Gastroesophageal sphincter (tissue), 4 donors: ENCODE results near the gene BTLA. TPM values are rescaled to one million over a fixed set of nuclear protein-coding genes. Genes with fewer than 3 reads are reported as not detected.

Experiments used
- ATAC-seq: fragments of 150-250 bp; one replicate; pipeline ENCODE4 v1.9.1; 2016; ENCODE audit warnings: mild to moderate bottlenecking, moderate library complexity
- H3K27ac ChIP-seq, 4 donors: fragments of 200-600 bp; sonication (generic) in 3 of 4; 1 replicate in 3 of 4; 2 replicates in 1 of 4; pipeline ENCODE4 v1.5.1; 2016 to 2019
- H3K27me3 ChIP-seq: fragments of 200-600 bp; sonication (generic); one replicate; pipeline ENCODE4 v1.5.1; 2019
- H3K36me3 ChIP-seq, 2 donors: fragments of 200-600 bp; sonication (generic); one replicate each; pipeline ENCODE4 v1.5.1; 2019; ENCODE audit warnings: control low read depth in 1 of 2
- H3K4me1 ChIP-seq, 3 donors: fragments of 200-600 bp; sonication (generic); 1 replicate in 2 of 3; 2 replicates in 1 of 3; pipeline ENCODE4 v1.5.1; 2016 to 2019; ENCODE audit warnings: control low read depth in 2 of 3
- H3K4me3 ChIP-seq, 2 donors: fragments of 200-600 bp; sonication (generic); one replicate each; pipeline ENCODE4 v1.5.1; 2019; ENCODE audit warnings: mild to moderate bottlenecking in 1 of 2, moderate library complexity in 1 of 2
- H3K9me3 ChIP-seq, 3 donors: fragments of 200-600 bp; sonication (generic); one replicate each; pipeline ENCODE4 v1.5.1; 2017 to 2019; ENCODE audit warnings: control low read depth in 2 of 3
- EP300 ChIP-seq: sonication (generic); formaldehyde crosslinking; IDR thresholded peaks from one replicate; pipeline ENCODE4 v1.6.1; 2017; ENCODE audit warnings: antibody characterized with exemption, mild to moderate bottlenecking
- POLR2A ChIP-seq, 2 donors: fragments of 450-650 bp; IDR thresholded peaks; one replicate each; pipeline ENCODE4 v1.6.1; 2017; ENCODE audit warnings: antibody characterized with exemption in 2 of 2, mild to moderate bottlenecking in 2 of 2, moderate library complexity in 1 of 2
- POLR2AphosphoS5 ChIP-seq: sonication (generic); formaldehyde crosslinking; IDR thresholded peaks from one replicate; pipeline ENCODE4 v1.6.1; 2017; ENCODE audit warnings: antibody characterized with exemption
- WGBS, 2 donors: methylation state at CpG; one replicate each; pipeline ENCODE4 v1.1.5; 2018; ENCODE audit warnings: low coverage in 1 of 2; 5-methylcytosine and 5-hydroxymethylcytosine counted together
- total RNA-seq, 4 donors: library from RNA; depleted of rRNA; stranded (reverse); fragments of >200 nt; gene quantifications; one replicate each; pipeline ENCODE4 v1.1.0, GENCODE V29; 2016
- TF ChIP-seq, protein P1 (sequence below), 4 experiments: fragments of 200-600 bp in 2 of 4; fragments of 450-650 bp in 2 of 4; sonication (generic) in 1 of 4; IDR thresholded peaks; one replicate each; pipeline ENCODE4 v1.5.1; 2017 to 2019; ENCODE audit warnings: antibody characterized with exemption in 4 of 4, mild to moderate bottlenecking in 2 of 4, moderate library complexity in 2 of 4

BTLA gene, protein sequence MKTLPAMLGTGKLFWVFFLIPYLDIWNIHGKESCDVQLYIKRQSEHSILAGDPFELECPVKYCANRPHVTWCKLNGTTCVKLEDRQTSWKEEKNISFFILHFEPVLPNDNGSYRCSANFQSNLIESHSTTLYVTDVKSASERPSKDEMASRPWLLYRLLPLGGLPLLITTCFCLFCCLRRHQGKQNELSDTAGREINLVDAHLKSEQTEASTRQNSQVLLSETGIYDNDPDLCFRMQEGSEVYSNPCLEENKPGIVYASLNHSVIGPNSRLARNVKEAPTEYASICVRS
- total RNA-seq: 1 to 10 TPM in 1 of 4 donors, under 1 TPM in 1, not detected in 2; 0.08 to 1.8 TPM

DNA sequence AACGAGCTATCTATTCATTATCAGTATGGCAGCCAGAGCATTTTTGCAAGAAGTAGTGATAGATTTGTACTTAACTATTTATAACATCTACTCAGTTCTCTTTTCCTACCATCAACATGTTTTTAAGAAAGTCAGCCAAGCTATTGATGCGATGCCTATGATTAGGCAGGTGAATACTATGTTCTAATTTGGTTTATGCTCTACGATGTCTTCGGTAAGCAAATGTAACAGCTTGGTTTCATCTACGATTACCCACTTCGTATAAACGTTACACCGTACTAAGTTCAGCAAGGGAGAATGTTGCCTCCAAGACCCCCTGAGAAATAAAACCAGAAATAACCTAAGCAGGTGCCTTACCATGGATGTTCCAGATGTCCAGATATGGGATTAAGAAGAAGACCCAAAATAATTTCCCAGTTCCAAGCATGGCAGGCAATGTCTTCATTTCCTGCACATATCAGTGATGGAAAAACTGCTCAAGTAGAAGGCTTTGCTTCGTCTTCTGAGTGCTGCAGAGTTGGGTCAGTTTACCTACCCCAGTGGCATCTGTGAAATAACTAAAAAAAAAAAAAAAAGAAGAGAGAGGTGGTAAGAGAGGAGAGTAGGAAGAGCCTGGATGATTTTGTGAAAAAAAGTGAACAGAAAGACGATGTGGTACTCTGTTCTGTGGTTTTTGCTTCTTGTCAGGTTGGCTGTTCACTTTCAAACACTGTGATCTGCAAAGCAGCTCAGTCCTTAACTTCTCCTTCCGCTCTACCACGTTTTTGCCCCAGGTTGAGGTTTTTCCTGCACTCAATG is at the start of gene BTLA:
Gene BTLA (minus strand): TSS at position 559 of the 798 bp plus-strand sequence. CDS start 114 bp downstream, at position 445.
- WGBS, 2 donors: 76 to 84% methylated on average over 10 to 12 of the region's 12 CpGs
- no peak for ATAC-seq
- Histone ChIP-seq H3K36me3 (no peaks in the 10 kb centered on the region), H3K4me3 (no peak within 1 kb of the TSS), H3K27ac (no peak within 1 kb of the TSS), H3K27me3 (no peaks in the 10 kb centered on the region), H3K4me1 (no peaks in the 10 kb centered on the region), H3K9me3 (no peaks in the 10 kb centered on the region)
- no peak for TF ChIP-seq POLR2A (IDR thresholded peaks at IDR 0.05)
- no peak for TF ChIP-seq POLR2AphosphoS5
- TF ChIP-seq, protein P1, sequence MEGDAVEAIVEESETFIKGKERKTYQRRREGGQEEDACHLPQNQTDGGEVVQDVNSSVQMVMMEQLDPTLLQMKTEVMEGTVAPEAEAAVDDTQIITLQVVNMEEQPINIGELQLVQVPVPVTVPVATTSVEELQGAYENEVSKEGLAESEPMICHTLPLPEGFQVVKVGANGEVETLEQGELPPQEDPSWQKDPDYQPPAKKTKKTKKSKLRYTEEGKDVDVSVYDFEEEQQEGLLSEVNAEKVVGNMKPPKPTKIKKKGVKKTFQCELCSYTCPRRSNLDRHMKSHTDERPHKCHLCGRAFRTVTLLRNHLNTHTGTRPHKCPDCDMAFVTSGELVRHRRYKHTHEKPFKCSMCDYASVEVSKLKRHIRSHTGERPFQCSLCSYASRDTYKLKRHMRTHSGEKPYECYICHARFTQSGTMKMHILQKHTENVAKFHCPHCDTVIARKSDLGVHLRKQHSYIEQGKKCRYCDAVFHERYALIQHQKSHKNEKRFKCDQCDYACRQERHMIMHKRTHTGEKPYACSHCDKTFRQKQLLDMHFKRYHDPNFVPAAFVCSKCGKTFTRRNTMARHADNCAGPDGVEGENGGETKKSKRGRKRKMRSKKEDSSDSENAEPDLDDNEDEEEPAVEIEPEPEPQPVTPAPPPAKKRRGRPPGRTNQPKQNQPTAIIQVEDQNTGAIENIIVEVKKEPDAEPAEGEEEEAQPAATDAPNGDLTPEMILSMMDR (IDR thresholded peaks at IDR 0.05): no peak
- no peak for TF ChIP-seq EP300

DNA sequence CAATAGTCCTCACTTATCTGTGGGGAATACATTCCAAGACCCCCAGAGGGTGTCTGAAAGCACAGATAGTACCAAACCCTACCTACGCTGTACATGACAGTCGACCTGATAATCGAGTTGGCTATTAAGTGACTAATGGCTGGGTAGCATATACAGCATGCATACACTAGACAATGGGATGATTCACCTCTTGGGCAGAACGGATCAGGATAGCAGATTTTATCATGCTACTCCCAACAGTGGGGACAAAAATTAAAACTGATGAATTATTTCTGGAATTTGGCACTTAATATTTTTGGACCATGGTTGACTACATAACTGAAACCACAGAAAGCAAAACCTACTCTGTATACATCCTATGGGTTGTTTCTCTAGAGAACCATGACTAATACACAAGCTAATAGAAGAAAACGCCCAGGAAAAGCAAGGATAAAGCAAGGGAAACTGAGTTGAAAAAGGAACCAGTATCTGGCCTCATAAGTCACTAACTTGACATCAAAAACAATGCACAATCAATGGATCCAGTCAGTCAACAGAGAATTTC is 47.0 kb upstream of the BTLA start:
- H3K4me3 ChIP-seq: no peak overlapping the region
- ATAC-seq: no peak
- no peak for TF ChIP-seq EP300
- TF ChIP-seq, protein P1 (IDR thresholded peaks at IDR 0.05): no peak
- H3K36me3 ChIP-seq: peaks cover 5 to 62% of the 10 kb centered on the region in 2 donors
- H3K27ac ChIP-seq: no peak overlapping the region
- no peaks in the 10 kb centered on the region for H3K9me3 ChIP-seq
- WGBS, 2 donors: 91 to 98% methylated on average over 4 to 5 of the region's 5 CpGs
- H3K4me1 ChIP-seq: peaks cover 0 to 7% (median 2%) of the 10 kb centered on the region in 3 donors
- H3K27me3 ChIP-seq: no peaks in the 10 kb centered on the region

DNA sequence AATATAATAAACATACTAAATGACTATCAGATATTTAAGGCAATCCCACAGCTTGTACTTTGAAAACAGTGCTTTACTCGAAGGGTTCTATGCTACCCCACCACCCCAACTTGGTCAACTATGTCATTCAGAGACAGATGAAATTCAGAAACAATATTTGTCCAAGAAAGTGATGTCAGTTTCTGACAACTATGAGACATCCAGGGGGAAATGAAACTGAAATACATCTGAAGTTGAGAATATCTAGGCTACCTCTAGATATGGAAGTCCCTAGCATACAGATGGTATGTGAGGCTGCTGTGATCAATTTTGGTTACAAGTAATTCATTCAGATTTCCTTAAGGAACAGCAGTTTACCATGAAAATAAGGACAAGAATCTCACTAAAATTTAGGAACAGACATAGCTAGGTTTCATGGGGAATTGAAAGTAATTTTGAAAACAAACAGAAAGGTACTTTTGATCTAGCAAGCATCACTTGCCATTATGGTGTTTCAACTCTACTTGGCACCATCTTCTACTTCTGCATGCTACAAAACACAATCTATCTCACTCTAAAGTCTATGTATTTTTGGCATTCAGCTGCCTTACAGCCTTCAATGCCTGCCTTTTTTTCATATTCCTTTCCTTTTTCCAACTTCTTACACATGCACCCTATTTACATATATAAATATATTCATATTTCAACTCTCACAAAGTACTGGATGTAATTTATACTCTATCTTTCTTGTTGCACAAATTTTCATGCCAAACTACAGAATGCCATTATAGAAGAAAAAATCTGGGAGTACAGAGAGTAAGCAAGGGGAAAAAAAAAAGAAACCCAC is 40.8 kb upstream of the BTLA start:
- Histone ChIP-seq H3K9me3 (no peaks in the 10 kb centered on the region), H3K4me1 (no peaks in the 10 kb centered on the region), H3K4me3 (no peak overlapping the region), H3K27ac (no peak overlapping the region), H3K27me3 (no peaks in the 10 kb centered on the region), H3K36me3 (peaks cover 0 to 76% of the 10 kb centered on the region in 2 donors)
- ATAC-seq: no peak
- WGBS, 2 donors: 91 to 100% methylated on average over 1 of the region's 1 CpG
- TF ChIP-seq POLR2A (IDR thresholded peaks at IDR 0.05) (no peak), POLR2AphosphoS5 (no peak), EP300 (no peak)
- TF ChIP-seq, protein P1 (IDR thresholded peaks at IDR 0.05): no peak

DNA sequence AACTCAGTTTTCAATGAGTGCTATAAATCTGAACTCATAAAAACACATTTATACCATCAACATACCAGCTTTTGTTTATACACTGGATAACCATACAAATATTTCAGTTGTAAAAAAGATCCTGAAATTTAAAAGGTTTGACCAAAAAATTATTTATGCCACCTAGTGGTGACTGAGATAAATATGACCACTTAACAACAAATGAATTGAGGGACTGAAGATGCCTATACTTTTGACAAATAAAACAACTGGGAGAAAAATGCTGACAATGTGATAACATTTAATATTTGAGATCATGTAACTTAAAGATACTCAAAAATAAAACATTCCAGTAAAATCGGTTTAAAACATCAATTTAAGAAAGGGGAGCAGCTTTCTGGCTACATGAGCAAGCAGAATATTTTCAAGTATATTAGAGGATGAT is 32.1 kb upstream of the BTLA start:
- Histone ChIP-seq H3K9me3 (no peaks in the 10 kb centered on the region), H3K36me3 (peaks cover 0 to 79% of the 10 kb centered on the region in 2 donors), H3K4me1 (no peaks in the 10 kb centered on the region), H3K4me3 (no peak overlapping the region), H3K27me3 (no peaks in the 10 kb centered on the region), H3K27ac (no peak overlapping the region)
- ATAC-seq: no peak
- 6 to 10% methylated on average over 1 of the region's 1 CpG for WGBS, 2 donors
- TF ChIP-seq, protein P1 (IDR thresholded peaks at IDR 0.05): peak; percentile 50 to 56 (median 52)
- TF ChIP-seq POLR2AphosphoS5 (no peak), POLR2A (IDR thresholded peaks at IDR 0.05) (no peak), EP300 (no peak)
